SH-SY5Y (cell line): ENCODE results near the gene CCR3.

Experiments
- GATA2 ChIP-seq: IDR thresholded peaks from 2 replicates; pipeline ENCODE4 v1.6.1; 2011; ENCODE audit warnings: mild to moderate bottlenecking, low read depth, low read length
- GATA3 ChIP-seq: IDR thresholded peaks from 2 replicates; pipeline ENCODE4 v1.6.1; 2011; ENCODE audit warnings: low read depth, mild to moderate bottlenecking, low read length, moderate library complexity

DNA sequence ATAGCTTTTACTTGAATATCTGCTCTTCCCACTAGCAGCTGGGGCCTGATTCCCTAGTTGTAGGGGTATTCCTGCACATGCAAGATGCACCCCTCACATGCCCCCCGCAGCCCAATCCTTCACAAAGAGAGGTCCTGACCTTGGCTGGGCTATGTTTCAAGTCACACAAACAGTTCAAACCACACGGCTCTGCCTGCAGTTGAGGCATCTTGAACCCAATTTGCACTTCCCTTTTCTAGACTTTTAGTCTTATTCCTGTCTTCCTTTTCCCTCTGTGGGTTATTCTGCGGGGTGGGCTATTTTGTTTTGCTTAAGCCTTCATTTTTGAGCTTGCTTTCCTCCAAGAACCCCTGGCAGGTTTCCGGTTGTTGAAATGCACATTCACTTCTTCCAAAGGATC is 20.9 kb upstream of the CCR3 start:
- TF ChIP-seq GATA2 (no peak), GATA3 (no peak)
